H1 (cell line): ENCODE results near the gene LRRTM4. TPM values are rescaled to one million over a fixed set of nuclear protein-coding genes. Genes with fewer than 3 reads are reported as not detected.

Source experiments
- CTCF ChIA-PET: fragments of 300-600 bp; sonication (Branson Sonifier 250); formaldehyde crosslinking; loops from one replicate; lab custom pipeline; 2021; ENCODE audit not compliant: partially characterized antibody; lab: Charles Lee
- POLR2A ChIA-PET: fragments of 300-600 bp; sonication (Branson Sonifier 250); formaldehyde crosslinking; loops from one replicate; lab custom pipeline; 2021; ENCODE audit warnings: inconsistent platforms; ENCODE audit not compliant: partially characterized antibody; lab: Charles Lee
- DNase-seq, 2 experiments: peaks; one replicate each; pipeline versions ENCODE4 v3.0.0 to v3.0.0-alpha.2; 2010 to 2022; ENCODE audit warnings: low spot score in 2 of 2, low read depth in 1 of 2, mixed read lengths in 1 of 2
- FAIRE-seq: peaks from 2 replicates; lab custom pipeline; 2011; peaks lifted over from hg19 to GRCh38; lab: Jason Lieb, UNC
- H2AFZ ChIP-seq: 2 replicates; pipeline ENCODE4 v1.8.1; 2012; ENCODE audit warnings: low read length, inconsistent platforms
- H2AK5ac ChIP-seq: 2 replicates; pipeline ENCODE4 v1.6.1; 2013; ENCODE audit warnings: low read depth, low read length
- H2BK120ac ChIP-seq: replicated peaks from 2 replicates; pipeline ENCODE3; 2013; ENCODE audit warnings: low read depth, low read length, inconsistent platforms
- H2BK12ac ChIP-seq: 2 replicates; pipeline ENCODE4 v1.6.1; 2013; ENCODE audit warnings: low read depth, low read length
- H2BK15ac ChIP-seq: 2 replicates; pipeline ENCODE4 v1.6.1; 2013; ENCODE audit warnings: low read length
- H2BK20ac ChIP-seq: 2 replicates; pipeline ENCODE4 v1.6.1; 2013; ENCODE audit warnings: low read length
- H2BK5ac ChIP-seq: 2 replicates; pipeline ENCODE4 v1.6.1; 2013; ENCODE audit warnings: low read depth, low read length
- H3K14ac ChIP-seq: 2 replicates; pipeline ENCODE4 v1.6.1; 2013; ENCODE audit warnings: inconsistent platforms; ENCODE audit not compliant: insufficient read length
- H3K18ac ChIP-seq: 2 replicates; pipeline ENCODE4 v1.6.1; 2013; ENCODE audit warnings: low read length; ENCODE audit errors: extremely low read depth
- H3K23ac ChIP-seq: 2 replicates; pipeline ENCODE4 v1.6.1; 2013; ENCODE audit warnings: inconsistent platforms; ENCODE audit not compliant: insufficient read length
- H3K23me2 ChIP-seq: 2 replicates; pipeline ENCODE4 v1.6.1; 2013; ENCODE audit warnings: low read depth, low read length
- H3K27ac ChIP-seq: 2 replicates; pipeline ENCODE4 v1.6.1; 2011; ENCODE audit warnings: low read depth, low read length, inconsistent platforms
- H3K27me3 ChIP-seq, 4 experiments: replicated peaks in 1 of 4; 1 replicate in 1 of 4; 2 replicates in 3 of 4; pipeline versions ENCODE4 v1.6.1 to v1.8.1; 2011 to 2013; ENCODE audit warnings: low read length in 3 of 4, mild to moderate bottlenecking in 3 of 4, inconsistent platforms in 2 of 4, mixed read lengths in 2 of 4, moderate library complexity in 1 of 4; ENCODE audit not compliant: control insufficient read depth in 3 of 4, insufficient read depth in 3 of 4; ENCODE audit errors: extremely low read depth in 1 of 4
- H3K36me3 ChIP-seq, 4 experiments: 2 replicates each; pipeline versions ENCODE4 v1.6.1 to v1.8.1; 2011 to 2013; ENCODE audit warnings: mild to moderate bottlenecking in 4 of 4, low read length in 3 of 4, moderate library complexity in 2 of 4, control low read depth in 1 of 4, inconsistent platforms in 1 of 4; ENCODE audit not compliant: insufficient read depth in 4 of 4, control insufficient read depth in 2 of 4
- H3K4ac ChIP-seq: replicated peaks from 2 replicates; pipeline ENCODE3; 2013; ENCODE audit warnings: low read length, low read depth, mixed read lengths, inconsistent platforms; ENCODE audit not compliant: insufficient read length
- H3K4me1 ChIP-seq, 4 experiments: replicated peaks in 1 of 4; 1 replicate in 1 of 4; 2 replicates in 3 of 4; pipeline versions ENCODE4 v1.6.1 to v1.8.1; 2011 to 2013; ENCODE audit warnings: low read length in 3 of 4, inconsistent platforms in 2 of 4, mixed read lengths in 1 of 4; ENCODE audit not compliant: insufficient read depth in 4 of 4, control insufficient read depth in 3 of 4
- H3K4me2 ChIP-seq, 2 experiments: 2 replicates each; pipeline versions ENCODE4 v1.6.1 to v1.8.1; 2011 to 2013; ENCODE audit warnings: low read depth in 2 of 2, low read length in 2 of 2, control low read depth in 1 of 2, inconsistent platforms in 1 of 2, mild to moderate bottlenecking in 1 of 2; ENCODE audit not compliant: insufficient read depth in 1 of 2
- H3K4me3 ChIP-seq, 4 experiments: fragments of 200-600, 300-600 bp in 1 of 4; sonication (generic), shearing (Covaris generic), sonication (Bioruptor Twin) in 1 of 4; 2 replicates each; pipeline versions ENCODE4 v1.5.1 to v1.8.1; 2011 to 2016; ENCODE audit warnings: low read length in 4 of 4, low read depth in 3 of 4, control low read depth in 2 of 4, inconsistent platforms in 2 of 4, mild to moderate bottlenecking in 2 of 4, mixed read lengths in 1 of 4, moderate library complexity in 1 of 4; ENCODE audit not compliant: insufficient read depth in 2 of 4; ENCODE audit errors: extremely low read depth in 1 of 4
- H3K56ac ChIP-seq: replicated peaks from 2 replicates; pipeline ENCODE3; 2013; ENCODE audit warnings: low read depth, mild to moderate bottlenecking, mixed read lengths, low read length, inconsistent platforms; ENCODE audit not compliant: insufficient read length
- H3K79me1 ChIP-seq: 2 replicates; pipeline ENCODE4 v1.6.1; 2013; ENCODE audit warnings: low read depth, low read length, control low read depth
- H3K79me2 ChIP-seq, 2 experiments: 2 replicates each; pipeline versions ENCODE4 v1.6.1 to v1.8.1; 2012 to 2013; ENCODE audit warnings: low read length in 2 of 2, mild to moderate bottlenecking in 2 of 2, inconsistent platforms in 1 of 2; ENCODE audit not compliant: insufficient read depth in 2 of 2, control insufficient read depth in 1 of 2
- H3K9ac ChIP-seq, 4 experiments: replicated peaks in 1 of 4; 1 replicate in 1 of 4; 2 replicates in 3 of 4; pipeline versions ENCODE4 v1.6.1 to v1.8.1; 2011 to 2013; ENCODE audit warnings: low read depth in 3 of 4, low read length in 3 of 4, control low read depth in 2 of 4, mild to moderate bottlenecking in 2 of 4, moderate library complexity in 2 of 4, inconsistent platforms in 1 of 4; ENCODE audit errors: extremely low read depth in 1 of 4
- H3K9me3 ChIP-seq, 2 experiments: 2 replicates each; pipeline versions ENCODE4 v1.6.1 to v1.8.1; 2012 to 2013; ENCODE audit warnings: mild to moderate bottlenecking in 2 of 2, moderate library complexity in 2 of 2, control low read depth in 1 of 2, inconsistent platforms in 1 of 2, low read depth in 1 of 2, low read length in 1 of 2, mixed read lengths in 1 of 2; ENCODE audit not compliant: insufficient read depth in 2 of 2
- H4K20me1 ChIP-seq, 2 experiments: replicated peaks in 1 of 2; 2 replicates each; pipeline versions ENCODE3 to v1.8.1; 2011 to 2013; ENCODE audit warnings: inconsistent platforms in 2 of 2, low read length in 2 of 2, mild to moderate bottlenecking in 1 of 2; ENCODE audit not compliant: insufficient read depth in 2 of 2, control insufficient read depth in 1 of 2
- H4K5ac ChIP-seq: 2 replicates; pipeline ENCODE4 v1.6.1; 2013; ENCODE audit warnings: low read length, low read depth, mixed read lengths, inconsistent platforms; ENCODE audit not compliant: insufficient read length
- H4K8ac ChIP-seq: 2 replicates; pipeline ENCODE4 v1.8.0; 2013; ENCODE audit warnings: mild to moderate bottlenecking, moderate library complexity, low read length, inconsistent platforms; ENCODE audit not compliant: insufficient read depth; ENCODE audit errors: extremely low read depth
- H4K91ac ChIP-seq: replicated peaks from 2 replicates; pipeline ENCODE3; 2013; ENCODE audit warnings: low read length, mixed read lengths, inconsistent platforms; ENCODE audit not compliant: insufficient read length
- CHD1 ChIP-seq: IDR thresholded peaks from 2 replicates; pipeline ENCODE4 v1.6.1; 2012; ENCODE audit warnings: low read depth, low read length, improper control_type of control experiment
- JUND ChIP-seq: IDR thresholded peaks from 2 replicates; pipeline ENCODE4 v1.6.1; 2011; ENCODE audit warnings: mild to moderate bottlenecking, improper control_type of control experiment, low read length
- NRF1 ChIP-seq: IDR thresholded peaks from 2 replicates; pipeline ENCODE4 v1.6.1; 2011; ENCODE audit warnings: mild to moderate bottlenecking, low read depth, low read length, improper control_type of control experiment
- SRF ChIP-seq: IDR thresholded peaks from 2 replicates; pipeline ENCODE4 v1.6.1; 2011; ENCODE audit warnings: mild to moderate bottlenecking, low read depth, low read length, moderate library complexity
- SUZ12 ChIP-seq: fragments of 200-600 bp; sonication (generic); IDR thresholded peaks from 2 replicates; pipeline ENCODE4 v1.6.1; 2012; ENCODE audit warnings: mild to moderate bottlenecking, inconsistent platforms, low read length, moderate library complexity, mixed read lengths
- WGBS, 2 experiments: shearing (Covaris generic) in 1 of 2; methylation state at CpG; one replicate each; pipeline versions ENCODE4 v1.1.6 to v1.1.7; 2013 to 2015; ENCODE audit warnings: low lambda C conversion rate in 2 of 2, mixed read lengths in 2 of 2, inconsistent platforms in 1 of 2, low coverage in 1 of 2, missing lambda C conversion rate in 1 of 2; ENCODE audit not compliant: insufficient replicate concordance in 2 of 2, insufficient coverage in 1 of 2, insufficient read length in 1 of 2; ENCODE audit errors: extremely low coverage in 1 of 2, missing lambda C conversion rate in 1 of 2; 5-methylcytosine and 5-hydroxymethylcytosine counted together
- polyA plus RNA-seq, 7 experiments: library from polyadenylated mRNA; depleted of rRNA in 3 of 7; stranded (reverse) in 5 of 7; unstranded in 2 of 7; fragments of >200 nt in 5 of 7; fragments of 200-250 nt in 2 of 7; gene quantifications; 1 replicate in 5 of 7; 2 replicates in 1 of 7; 4 replicates in 1 of 7; pipeline versions ENCODE4 v1.2.1 to v1.2.3, GENCODE V29; 2011 to 2013; ENCODE audit warnings: missing spikeins in 2 of 7, mixed read lengths in 2 of 7
- total RNA-seq: library from RNA; stranded (reverse); fragmentation: NEBNext Ultra II Directional; extraction: Animal tissue kit (Norgen Biotek cat#: 25700); gene quantifications from 2 replicates; pipeline ENCODE4 v1.2.1, GENCODE V29; 2021

The LRRTM4 gene
- total and polyA plus RNA-seq, 2 of the 8 experiments (the other 6 are each of a cell fraction or from before 2014, with no cell fraction given), result 3.6 to 9.5 TPM

- no peak overlapping the region for H3K18ac ChIP-seq
- no peak overlapping the region for H3K23ac ChIP-seq
- H3K79me1 ChIP-seq, result no peaks in the 10 kb centered on the region
- no peaks in the 10 kb centered on the region for H3K9me3 ChIP-seq
- no peaks in the 10 kb centered on the region for H3K27me3 ChIP-seq
- no peak overlapping the region for H2BK15ac ChIP-seq
- no peak overlapping the region for H3K4ac ChIP-seq
- no peak overlapping the region for H3K4me2 ChIP-seq
- H3K36me3 ChIP-seq, result no peaks in the 10 kb centered on the region
- H2BK120ac ChIP-seq, result no peak overlapping the region
- H3K4me3 ChIP-seq, result no peak overlapping the region
- no peak overlapping the region for H2BK5ac ChIP-seq
- TF ChIP-seq SUZ12 (no peak), NRF1 (no peak), CHD1 (no peak), SRF (no peak), JUND (no peak)
- H4K8ac ChIP-seq, result no peak overlapping the region
- H2AK5ac ChIP-seq, result no peak overlapping the region
- FAIRE-seq (no peak), DNase-seq (no peak)
- H4K20me1 ChIP-seq, result no peaks in the 10 kb centered on the region
- no peaks in the 10 kb centered on the region for H3K79me2 ChIP-seq
- no peaks in the 10 kb centered on the region; a peak in 1 of 7 replicates for H3K4me1 ChIP-seq
- no peaks in the 10 kb centered on the region for H3K23me2 ChIP-seq
- H2BK12ac ChIP-seq, result no peak overlapping the region
- no peak overlapping the region for H2AFZ ChIP-seq
- no peak overlapping the region for H3K27ac ChIP-seq
- H3K9ac ChIP-seq, result no peak overlapping the region
- ChIA-PET CTCF (no interaction called here), POLR2A (no interaction called here)
- 76% methylated on average over 1 of the region's 1 CpG; no CpG with 5 or more reads in 1 of the 2 experiments for WGBS, 2 experiments
- no peak overlapping the region for H2BK20ac ChIP-seq
- no peak overlapping the region for H3K14ac ChIP-seq
- H4K5ac ChIP-seq, result no peak overlapping the region
- H3K56ac ChIP-seq, result no peak overlapping the region
- no peak overlapping the region for H4K91ac ChIP-seq
These were observed 713.4 kb downstream of the LRRTM4 start for GRCh38 chr2:76808732-76809131.
